Bronchial epithelial cell (primary cell): ENCODE results near the gene SORCS2. TPM values are rescaled to one million over a fixed set of nuclear protein-coding genes. Genes with fewer than 3 reads are reported as not detected.

Experiments used
- DNase-seq: peaks from one replicate; pipeline ENCODE4 v3.0.0-alpha.2; 2010; ENCODE audit warnings: low read depth
- FAIRE-seq: peaks from 2 replicates; lab custom pipeline; 2011; peaks lifted over from hg19 to GRCh38; lab: Jason Lieb, UNC
- H3K27me3 ChIP-seq: 2 replicates; pipeline ENCODE4 v1.5.1; 2011; ENCODE audit warnings: low read length; ENCODE audit not compliant: control insufficient read depth, insufficient read depth
- H3K36me3 ChIP-seq: 2 replicates; pipeline ENCODE4 v1.5.1; 2011; ENCODE audit warnings: low read length; ENCODE audit not compliant: control insufficient read depth, insufficient read depth
- H3K4me3 ChIP-seq: 2 replicates; pipeline ENCODE4 v1.5.1; 2011; ENCODE audit warnings: mild to moderate bottlenecking, low read depth, low read length, control low read depth
- CTCF ChIP-seq: IDR thresholded peaks from 2 replicates; pipeline ENCODE4 v1.5.1; 2011; ENCODE audit warnings: mild to moderate bottlenecking, moderate library complexity, low read length, control low read depth, inconsistent platforms; ENCODE audit not compliant: insufficient read depth, severe bottlenecking
- total RNA-seq: library from RNA; depleted of rRNA; stranded (reverse); fragments of >200 nt; gene quantifications from 2 replicates; pipeline ENCODE4 v1.2.1, GENCODE V29; 2014

Gene SORCS2
- total RNA-seq, 1 donor from 2014 or later: under 0.01 TPM

- FAIRE-seq (no peak), DNase-seq (no peak)
- Histone ChIP-seq H3K36me3 (no peaks in the 10 kb centered on the region), H3K4me3 (no peak overlapping the region), H3K27me3 (no peaks in the 10 kb centered on the region)
- TF ChIP-seq CTCF: no peak
Measured at GRCh38 chr4:7659429-7660175, 467.3 kb downstream of the SORCS2 start.

GRCh38 chr4:7660176-7661039 is 468.1 kb downstream of the SORCS2 start:
- no peaks in the 10 kb centered on the region for H3K36me3 ChIP-seq
- no peaks in the 10 kb centered on the region for H3K27me3 ChIP-seq
- FAIRE-seq (no peak), DNase-seq (no peak)
- no peak for TF ChIP-seq CTCF
- H3K4me3 ChIP-seq: no peak overlapping the region

GRCh38 chr4:7661066-7661748 is 468.9 kb downstream of the SORCS2 start:
- Histone ChIP-seq H3K36me3 (no peaks in the 10 kb centered on the region), H3K4me3 (no peak overlapping the region), H3K27me3 (no peaks in the 10 kb centered on the region)
- no peak for DNase-seq
- FAIRE-seq: no peak
- TF ChIP-seq CTCF: no peak

- no peak overlapping the region for H3K4me3 ChIP-seq
- TF ChIP-seq CTCF: no peak
- H3K36me3 ChIP-seq: no peaks in the 10 kb centered on the region
- H3K27me3 ChIP-seq: no peaks in the 10 kb centered on the region
- DNase-seq (no peak), FAIRE-seq (no peak)
Measured at GRCh38 chr4:7661846-7662506, 469.6 kb downstream of the SORCS2 start.

- DNase-seq: no peak
- no peaks in the 10 kb centered on the region for H3K36me3 ChIP-seq
- TF ChIP-seq CTCF: no peak
- no peaks in the 10 kb centered on the region for H3K27me3 ChIP-seq
- H3K4me3 ChIP-seq: no peak overlapping the region
- no peak for FAIRE-seq
Measured at GRCh38 chr4:7662507-7662846, 470.1 kb downstream of the SORCS2 start.
